ENCODE results near the gene NT5C1A.

The NT5C1A gene

GRCh38 chr1:39679821-39680220 lies 7.9 kb upstream of the NT5C1A start:
- no peak for TF ChIP-seq USF1 (IDR thresholded peaks at IDR 0.05)

- TF ChIP-seq MAX (IDR thresholded peaks at IDR 0.05): no peak
- TF ChIP-seq CEBPB (IDR thresholded peaks at IDR 0.05): no peak
- no peak for TF ChIP-seq CREB1 (IDR thresholded peaks at IDR 0.05; ENCODE audit: low read depth)
- no peak for TF ChIP-seq TCF12 (IDR thresholded peaks at IDR 0.05; ENCODE audit: low read depth)
- no peak for TF ChIP-seq RAD21 (IDR thresholded peaks at IDR 0.05; ENCODE audit: low read depth)
- TF ChIP-seq NFIC (IDR thresholded peaks at IDR 0.05): no peak
- no peak for TF ChIP-seq ZBTB7A (IDR thresholded peaks at IDR 0.05; ENCODE audit: low read depth)
- TF ChIP-seq REST (IDR thresholded peaks at IDR 0.05; ENCODE audit: low read depth): no peak
- no peak for TF ChIP-seq EP300 (IDR thresholded peaks at IDR 0.05; ENCODE audit: borderline replicate concordance)
- TF ChIP-seq USF1 (IDR thresholded peaks at IDR 0.05): no peak
- TF ChIP-seq YY1 (IDR thresholded peaks at IDR 0.05; ENCODE audit: low read depth): no peak
- no peak for TF ChIP-seq TEAD4 (IDR thresholded peaks at IDR 0.05)
- TF ChIP-seq TAF1 (IDR thresholded peaks at IDR 0.05; ENCODE audit: low read depth): no peak
- TF ChIP-seq EGR1 (IDR thresholded peaks at IDR 0.05): no peak
- no peak for TF ChIP-seq FOXM1 (IDR thresholded peaks at IDR 0.05; ENCODE audit: borderline replicate concordance, low read depth)
Measured at GRCh38 chr1:39678889-39679288, 7.0 kb upstream of the NT5C1A start.

- TF ChIP-seq RAD21 (IDR thresholded peaks at IDR 0.05; ENCODE audit: low read depth) (no peak), FOXM1 (IDR thresholded peaks at IDR 0.05; ENCODE audit: borderline replicate concordance, low read depth) (no peak), EP300 (IDR thresholded peaks at IDR 0.05; ENCODE audit: borderline replicate concordance) (no peak), REST (IDR thresholded peaks at IDR 0.05; ENCODE audit: low read depth) (no peak)
Measured at GRCh38 chr1:39677645-39678044, 5.7 kb upstream of the NT5C1A start.

GRCh38 chr1:39676948-39677548 lies 5.1 kb upstream of the NT5C1A start:
- TF ChIP-seq EP300 (IDR thresholded peaks at IDR 0.05; ENCODE audit: borderline replicate concordance) (no peak), MAX (IDR thresholded peaks at IDR 0.05) (no peak), NFIC (IDR thresholded peaks at IDR 0.05) (no peak), EGR1 (IDR thresholded peaks at IDR 0.05) (no peak), CREB1 (IDR thresholded peaks at IDR 0.05; ENCODE audit: low read depth) (no peak), ZBTB7A (IDR thresholded peaks at IDR 0.05; ENCODE audit: low read depth) (no peak), YY1 (IDR thresholded peaks at IDR 0.05; ENCODE audit: low read depth) (no peak), REST (IDR thresholded peaks at IDR 0.05; ENCODE audit: low read depth) (no peak), TCF12 (IDR thresholded peaks at IDR 0.05; ENCODE audit: low read depth) (no peak), RAD21 (IDR thresholded peaks at IDR 0.05; ENCODE audit: low read depth) (no peak), TEAD4 (IDR thresholded peaks at IDR 0.05) (no peak), FOXM1 (IDR thresholded peaks at IDR 0.05; ENCODE audit: borderline replicate concordance, low read depth) (no peak), TAF1 (IDR thresholded peaks at IDR 0.05; ENCODE audit: low read depth) (no peak), USF1 (IDR thresholded peaks at IDR 0.05) (no peak), CEBPB (IDR thresholded peaks at IDR 0.05) (no peak)
